ENCODE data around the gene SCNN1A. TPM values are rescaled to one million over a fixed set of nuclear protein-coding genes. Genes with fewer than 3 reads are reported as not detected.

SCNN1A gene
- total RNA-seq, 6 donors from 2014 or later: 153 to 594 (median 346) TPM

DNA sequence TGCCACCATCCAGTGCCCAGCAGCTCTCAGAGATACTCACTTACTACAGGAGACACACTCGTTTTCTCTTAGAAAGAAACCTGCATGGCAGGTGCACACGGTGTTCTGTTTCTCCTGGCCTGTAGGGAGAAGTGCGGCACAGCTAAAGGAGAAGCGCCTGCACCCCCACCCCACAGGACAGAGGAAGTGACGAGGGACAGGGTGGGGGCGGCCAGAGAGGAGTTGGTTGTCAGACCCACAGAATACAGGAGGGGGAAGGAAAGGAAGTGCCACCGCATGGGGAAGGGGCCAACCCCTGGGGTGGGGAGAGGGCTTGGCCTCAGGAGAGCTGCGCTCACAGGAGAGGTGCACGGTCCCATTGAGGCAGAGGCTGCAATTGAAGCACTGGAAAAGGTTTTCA is 42.3 kb downstream of the SCNN1A start:
- TF ChIP-seq, protein P1, sequence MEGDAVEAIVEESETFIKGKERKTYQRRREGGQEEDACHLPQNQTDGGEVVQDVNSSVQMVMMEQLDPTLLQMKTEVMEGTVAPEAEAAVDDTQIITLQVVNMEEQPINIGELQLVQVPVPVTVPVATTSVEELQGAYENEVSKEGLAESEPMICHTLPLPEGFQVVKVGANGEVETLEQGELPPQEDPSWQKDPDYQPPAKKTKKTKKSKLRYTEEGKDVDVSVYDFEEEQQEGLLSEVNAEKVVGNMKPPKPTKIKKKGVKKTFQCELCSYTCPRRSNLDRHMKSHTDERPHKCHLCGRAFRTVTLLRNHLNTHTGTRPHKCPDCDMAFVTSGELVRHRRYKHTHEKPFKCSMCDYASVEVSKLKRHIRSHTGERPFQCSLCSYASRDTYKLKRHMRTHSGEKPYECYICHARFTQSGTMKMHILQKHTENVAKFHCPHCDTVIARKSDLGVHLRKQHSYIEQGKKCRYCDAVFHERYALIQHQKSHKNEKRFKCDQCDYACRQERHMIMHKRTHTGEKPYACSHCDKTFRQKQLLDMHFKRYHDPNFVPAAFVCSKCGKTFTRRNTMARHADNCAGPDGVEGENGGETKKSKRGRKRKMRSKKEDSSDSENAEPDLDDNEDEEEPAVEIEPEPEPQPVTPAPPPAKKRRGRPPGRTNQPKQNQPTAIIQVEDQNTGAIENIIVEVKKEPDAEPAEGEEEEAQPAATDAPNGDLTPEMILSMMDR (IDR thresholded peaks at IDR 0.05): peak in 1 of 6 experiments; percentile 19
- no peak for TF ChIP-seq POLR2A (IDR thresholded peaks at IDR 0.05)
- Histone ChIP-seq H3K27ac (peak overlapping the region; percentile 94 to 100 (median 98)), H3K4me1 (peaks cover 53 to 79% (median 74%) of the 10 kb centered on the region in 4 donors), H3K27me3 (no peaks in the 10 kb centered on the region), H3K4me3 (peak overlapping the region in 1 of 4 donors; percentile 11), H3K9me3 (no peaks in the 10 kb centered on the region), H3K36me3 (peaks cover 45 to 68% (median 63%) of the 10 kb centered on the region in 4 donors)
- DNase-seq (peak in 1 of 2 donors; percentile 76), ATAC-seq (ENCODE audit: low FRiP score in 2 of 2) (no peak)
- WGBS, 2 donors: 42 to 58% methylated on average over 9 of the region's 9 CpGs

DNA sequence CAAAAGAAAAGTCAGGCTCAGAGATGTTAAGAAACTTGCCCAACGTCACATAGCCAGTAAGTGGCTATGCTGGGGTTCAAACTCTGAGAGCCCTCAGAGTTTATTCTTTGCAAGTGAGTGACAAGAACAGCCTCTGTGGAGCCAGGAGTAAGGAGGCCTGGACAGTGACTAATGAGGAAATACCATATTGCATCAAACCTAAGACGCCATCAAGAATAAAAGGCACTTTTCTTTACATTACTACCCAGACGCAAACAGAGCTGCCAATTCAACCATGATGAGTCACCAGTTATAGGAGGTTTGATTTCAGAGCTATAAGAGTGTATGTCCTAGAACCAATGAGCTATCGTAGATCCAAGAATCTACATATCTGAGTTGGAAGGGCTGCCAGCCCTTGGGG is 42.9 kb downstream of the SCNN1A start:
- peaks cover 52 to 79% (median 73%) of the 10 kb centered on the region in 4 donors for H3K4me1 ChIP-seq
- no peak for DNase-seq
- ATAC-seq (ENCODE audit: low FRiP score in 2 of 2): no peak

DNA sequence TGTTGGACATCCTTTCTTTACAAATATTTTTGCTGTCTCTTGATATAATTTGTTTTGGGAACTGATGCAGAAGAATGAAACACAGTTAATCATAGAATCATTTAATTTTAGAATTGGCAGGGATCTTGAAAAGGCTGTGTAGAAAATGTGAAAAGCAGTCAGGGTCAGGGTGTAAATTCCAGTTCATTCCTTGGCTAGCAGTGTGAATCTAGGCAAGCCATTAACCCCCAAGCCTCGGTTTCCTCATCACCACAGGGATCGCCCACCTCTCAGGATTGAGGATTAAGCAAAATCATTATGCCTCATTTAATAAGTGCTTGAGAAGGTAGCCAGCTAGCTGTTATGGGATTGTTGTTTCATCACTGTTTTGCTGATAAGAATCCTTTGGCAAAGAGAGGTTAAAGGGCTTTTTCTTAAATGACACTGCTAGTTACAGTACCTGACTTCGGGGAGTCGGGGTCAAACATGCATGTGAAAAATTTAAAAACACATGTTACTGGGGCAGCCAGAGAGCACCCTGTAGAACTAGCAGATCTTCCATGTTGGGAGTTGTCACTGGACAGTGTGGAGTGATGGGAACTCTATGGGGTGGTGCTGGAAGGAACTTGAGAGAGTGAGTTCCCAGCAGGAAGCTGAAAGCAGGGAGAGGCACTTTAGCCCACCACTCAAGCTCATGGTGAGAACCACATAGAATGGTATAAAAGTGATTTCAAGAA is 44.2 kb downstream of the SCNN1A start:
- H3K27me3 ChIP-seq: no peaks in the 10 kb centered on the region
- peak overlapping the region in 3 of 4 donors; percentile 9 to 68 (median 27) for H3K27ac ChIP-seq
- ATAC-seq (ENCODE audit: low FRiP score in 2 of 2): no peak
- H3K9me3 ChIP-seq: no peaks in the 10 kb centered on the region
- peaks cover 46 to 84% (median 72%) of the 10 kb centered on the region in 4 donors for H3K36me3 ChIP-seq
- peaks cover 51 to 84% (median 76%) of the 10 kb centered on the region in 4 donors for H3K4me1 ChIP-seq
- no peak for DNase-seq
- WGBS, 2 donors: 84 to 87% methylated on average over 4 of the region's 4 CpGs
- TF ChIP-seq POLR2A (IDR thresholded peaks at IDR 0.05): no peak
- no peak for TF ChIP-seq EP300 (IDR thresholded peaks at IDR 0.05)
- TF ChIP-seq, protein P1 (IDR thresholded peaks at IDR 0.05): no peak
- no peak overlapping the region for H3K4me3 ChIP-seq

More for the DNA sequence above, 42.9 kb downstream of the SCNN1A start:
- Histone ChIP-seq H3K36me3 (peaks cover 46 to 74% (median 68%) of the 10 kb centered on the region in 4 donors), H3K27me3 (no peaks in the 10 kb centered on the region), H3K4me3 (no peak overlapping the region), H3K9me3 (no peaks in the 10 kb centered on the region), H3K27ac (peak overlapping the region; percentile 94 to 100 (median 98))
- WGBS, 2 donors: 61 to 69% methylated on average over 4 of the region's 4 CpGs
- TF ChIP-seq POLR2AphosphoS5 (IDR thresholded peaks at IDR 0.05): no peak
- no peak for TF ChIP-seq EP300 (IDR thresholded peaks at IDR 0.05)
- no peak for TF ChIP-seq POLR2A (IDR thresholded peaks at IDR 0.05)
- TF ChIP-seq, protein P1 (IDR thresholded peaks at IDR 0.05): no peak

DNA sequence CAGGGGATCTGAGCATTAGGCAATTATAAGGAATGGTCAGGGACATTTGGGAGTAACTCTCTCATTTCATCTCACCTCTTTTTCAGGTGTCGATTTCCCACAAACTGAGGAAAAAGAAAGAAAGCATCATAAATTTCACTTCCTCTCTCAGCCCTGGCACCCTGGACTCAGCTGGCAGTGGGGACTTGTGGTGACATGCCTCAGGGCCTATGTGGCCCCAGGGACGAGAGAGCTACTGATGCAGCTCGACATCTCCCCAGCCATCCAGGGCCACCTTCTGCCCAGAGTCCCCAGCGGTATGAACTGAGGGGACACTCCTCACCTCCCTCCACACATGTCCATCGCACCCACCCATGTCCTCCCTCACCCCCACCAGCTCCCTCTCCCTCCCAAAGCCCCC is 45.2 kb downstream of the SCNN1A start:
- peaks cover 46 to 90% (median 72%) of the 10 kb centered on the region in 4 donors for H3K36me3 ChIP-seq
- peak overlapping the region in 3 of 4 donors; percentile 2 to 68 (median 43) for H3K27ac ChIP-seq

More for the DNA sequence above, 45.2 kb downstream of the SCNN1A start:
- no peak for ATAC-seq (ENCODE audit: low FRiP score in 2 of 2)
- DNase-seq: no peak
- Histone ChIP-seq H3K4me1 (peaks cover 52 to 85% (median 77%) of the 10 kb centered on the region in 4 donors), H3K27me3 (no peaks in the 10 kb centered on the region), H3K4me3 (no peak overlapping the region), H3K9me3 (no peaks in the 10 kb centered on the region)
- no peak for TF ChIP-seq POLR2A (IDR thresholded peaks at IDR 0.05)
- no peak for TF ChIP-seq POLR2AphosphoS5 (IDR thresholded peaks at IDR 0.05)
- TF ChIP-seq, protein P1 (IDR thresholded peaks at IDR 0.05): no peak
- no peak for TF ChIP-seq EP300 (IDR thresholded peaks at IDR 0.05)
- WGBS, 2 donors: 77 to 94% methylated on average over 5 of the region's 5 CpGs

Data from upper lobe of left lung (tissue), 6 donors.